ENCODE data around the gene RPRD2.

- TF ChIP-seq EZH2 (IDR thresholded peaks at IDR 0.05; ENCODE audit: insufficient read depth, low read length) (no peak), CTCF (IDR thresholded peaks at IDR 0.05; ENCODE audit: insufficient read depth, low read depth, low read length) (no peak)
Observed at GRCh38 chr1:150525348-150525747, 161.4 kb downstream of the RPRD2 start.

Data from astrocyte (in vitro differentiated cells and primary cell).